ENCODE measurements around the gene STRIP1. TPM values are rescaled to one million over a fixed set of nuclear protein-coding genes. Genes with fewer than 3 reads are reported as not detected.

Gene STRIP1, protein sequence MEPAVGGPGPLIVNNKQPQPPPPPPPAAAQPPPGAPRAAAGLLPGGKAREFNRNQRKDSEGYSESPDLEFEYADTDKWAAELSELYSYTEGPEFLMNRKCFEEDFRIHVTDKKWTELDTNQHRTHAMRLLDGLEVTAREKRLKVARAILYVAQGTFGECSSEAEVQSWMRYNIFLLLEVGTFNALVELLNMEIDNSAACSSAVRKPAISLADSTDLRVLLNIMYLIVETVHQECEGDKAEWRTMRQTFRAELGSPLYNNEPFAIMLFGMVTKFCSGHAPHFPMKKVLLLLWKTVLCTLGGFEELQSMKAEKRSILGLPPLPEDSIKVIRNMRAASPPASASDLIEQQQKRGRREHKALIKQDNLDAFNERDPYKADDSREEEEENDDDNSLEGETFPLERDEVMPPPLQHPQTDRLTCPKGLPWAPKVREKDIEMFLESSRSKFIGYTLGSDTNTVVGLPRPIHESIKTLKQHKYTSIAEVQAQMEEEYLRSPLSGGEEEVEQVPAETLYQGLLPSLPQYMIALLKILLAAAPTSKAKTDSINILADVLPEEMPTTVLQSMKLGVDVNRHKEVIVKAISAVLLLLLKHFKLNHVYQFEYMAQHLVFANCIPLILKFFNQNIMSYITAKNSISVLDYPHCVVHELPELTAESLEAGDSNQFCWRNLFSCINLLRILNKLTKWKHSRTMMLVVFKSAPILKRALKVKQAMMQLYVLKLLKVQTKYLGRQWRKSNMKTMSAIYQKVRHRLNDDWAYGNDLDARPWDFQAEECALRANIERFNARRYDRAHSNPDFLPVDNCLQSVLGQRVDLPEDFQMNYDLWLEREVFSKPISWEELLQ
- total RNA-seq: 56.0 TPM

GRCh38 chr1:110034451-110035235 is at the start of gene STRIP1:
Gene STRIP1, plus strand, starts transcription at chr1:110034624. Its CDS starts 14 bp downstream, at chr1:110034638.
- peak; percentile 80 to 97 (median 95) for DNase-seq (ENCODE audit: low read depth in 2 of 3, low spot score in 2 of 3)

DNA sequence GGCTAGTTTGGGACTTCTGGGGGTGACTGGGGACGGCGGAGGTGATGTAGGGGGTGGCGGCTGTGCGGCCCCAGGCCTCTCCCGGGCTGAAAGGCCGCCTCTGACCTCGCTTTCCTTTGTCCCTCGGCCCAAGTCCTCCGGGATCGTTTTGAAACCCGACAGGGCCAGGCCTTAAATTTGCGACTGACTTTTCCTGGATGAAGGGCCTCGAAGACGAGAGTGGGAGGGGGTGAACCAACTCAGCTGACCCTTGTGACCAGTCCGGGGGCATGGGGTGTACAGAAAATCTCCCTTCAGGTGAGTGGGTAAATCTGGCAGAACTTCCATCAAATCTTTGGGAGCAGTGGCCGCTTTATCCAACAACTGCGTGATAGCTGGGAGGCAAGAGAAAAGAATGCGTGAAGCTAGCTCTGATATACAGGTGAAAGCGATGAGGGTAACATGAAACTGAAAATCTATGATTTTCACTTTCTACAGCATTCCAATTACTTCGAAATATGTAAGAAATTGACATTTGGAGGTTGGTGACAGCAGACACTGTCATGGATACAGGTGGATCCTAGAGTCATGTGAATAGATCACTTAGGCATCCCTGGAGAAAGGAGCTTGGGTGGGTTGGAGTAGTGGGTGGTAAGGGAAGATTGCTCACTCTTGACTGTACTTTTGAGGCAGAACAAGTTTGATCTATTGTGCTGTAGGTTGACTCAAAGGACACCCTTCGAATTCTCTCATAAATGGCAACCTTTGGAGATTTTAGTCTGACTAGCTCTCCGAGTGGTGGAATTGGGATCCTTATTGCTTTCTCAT is 49.0 kb upstream of the STRIP1 start:
- DNase-seq (ENCODE audit: low read depth in 2 of 3, low spot score in 2 of 3): peak in 1 of 3 donors; percentile 21

- DNase-seq (ENCODE audit: low read depth in 2 of 3, low spot score in 2 of 3): no peak
These were observed 48.4 kb upstream of the STRIP1 start for GRCh38 chr1:109986054-109986444.

DNA sequence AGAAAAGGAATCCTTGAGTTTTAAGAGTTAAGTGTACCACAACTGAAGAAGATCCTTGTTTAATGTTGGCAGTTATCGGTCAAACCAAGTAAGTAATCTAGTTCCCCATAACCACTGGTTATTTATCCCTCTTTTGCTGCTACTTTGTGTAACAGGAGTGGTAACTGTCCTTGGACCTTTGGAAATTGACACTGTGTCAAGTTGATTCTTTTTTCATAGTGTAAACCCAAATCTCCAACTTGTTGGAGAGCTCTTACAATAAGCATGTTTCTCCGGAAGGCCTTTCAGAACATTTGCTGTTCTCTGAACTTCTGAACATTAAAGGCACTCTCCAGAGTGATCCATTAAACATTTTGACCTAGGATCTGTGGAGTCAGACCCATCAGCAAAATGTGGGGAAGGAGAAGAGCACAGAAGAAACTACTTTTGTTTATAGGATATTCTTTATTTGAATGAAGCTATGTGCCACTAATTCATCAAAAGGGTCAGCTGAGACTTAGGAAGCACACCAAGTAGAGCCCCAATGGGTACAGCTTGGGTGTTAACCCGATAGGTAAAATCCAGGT is 46.0 kb upstream of the STRIP1 start:
- DNase-seq (ENCODE audit: low read depth in 2 of 3, low spot score in 2 of 3): no peak

DNA sequence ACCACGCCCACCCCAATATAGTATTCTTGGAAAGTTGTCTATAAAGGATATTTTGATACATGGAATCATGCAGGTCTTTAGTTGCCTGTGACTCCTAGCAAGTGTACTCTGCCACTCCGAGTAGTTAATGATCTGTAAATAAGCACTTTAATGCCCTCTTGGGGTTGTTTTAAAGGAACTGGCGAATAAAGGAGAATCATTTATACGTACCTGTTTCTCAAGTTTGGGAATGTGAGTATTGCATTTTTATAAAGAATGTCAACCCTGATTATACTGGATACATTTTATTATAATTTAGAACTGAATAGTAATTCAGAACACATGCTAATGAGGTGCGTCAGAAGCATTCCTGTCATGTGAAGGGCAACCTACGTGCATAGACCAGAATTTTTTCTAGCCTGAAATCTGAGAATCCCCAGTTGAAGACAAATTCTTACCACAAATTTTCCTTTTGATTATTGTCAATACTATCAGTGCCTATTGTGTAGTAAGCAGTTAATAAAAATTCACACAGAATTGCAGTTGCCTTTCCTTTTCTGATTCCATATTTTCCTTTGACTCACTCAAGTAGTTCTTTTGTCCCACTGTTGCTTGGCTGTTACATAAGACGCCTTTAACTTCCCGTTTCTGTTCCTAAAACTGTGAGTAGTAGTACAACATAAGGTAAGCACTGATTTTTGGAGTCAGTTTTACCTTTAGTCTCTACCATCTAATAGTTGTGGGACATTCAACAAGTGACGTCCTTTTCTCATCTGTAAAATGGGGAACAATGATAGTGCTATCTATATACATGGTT is 44.7 kb upstream of the STRIP1 start:
- no peak for DNase-seq (ENCODE audit: low read depth in 2 of 3, low spot score in 2 of 3)

GRCh38 chr1:109990302-109990653 is 44.1 kb upstream of the STRIP1 start:
- DNase-seq (ENCODE audit: low read depth in 2 of 3, low spot score in 2 of 3): no peak

GRCh38 chr1:109991400-109991925 is 43.0 kb upstream of the STRIP1 start:
- no peak for DNase-seq (ENCODE audit: low read depth in 2 of 3, low spot score in 2 of 3)

DNA sequence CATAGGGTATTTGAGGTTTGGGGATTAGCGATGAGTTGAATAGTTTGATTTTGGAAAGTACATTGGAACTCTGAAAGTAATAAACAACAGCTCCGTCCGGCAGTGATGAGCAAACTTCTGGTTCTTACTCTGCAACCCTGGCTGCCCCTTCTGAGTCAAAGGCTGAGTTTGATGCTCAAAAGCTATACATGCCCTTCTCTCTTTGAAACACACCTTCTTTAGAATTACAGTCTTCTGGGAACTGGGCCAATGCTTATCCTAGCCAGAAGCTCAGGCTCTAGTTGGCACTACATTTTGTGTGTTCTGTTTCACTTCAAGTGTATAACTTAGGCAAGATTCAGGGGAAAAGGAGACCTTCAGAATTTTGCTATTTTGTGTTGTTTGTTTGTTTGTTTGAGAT is 40.5 kb upstream of the STRIP1 start:
- DNase-seq (ENCODE audit: low read depth in 2 of 3, low spot score in 2 of 3): no peak

DNA sequence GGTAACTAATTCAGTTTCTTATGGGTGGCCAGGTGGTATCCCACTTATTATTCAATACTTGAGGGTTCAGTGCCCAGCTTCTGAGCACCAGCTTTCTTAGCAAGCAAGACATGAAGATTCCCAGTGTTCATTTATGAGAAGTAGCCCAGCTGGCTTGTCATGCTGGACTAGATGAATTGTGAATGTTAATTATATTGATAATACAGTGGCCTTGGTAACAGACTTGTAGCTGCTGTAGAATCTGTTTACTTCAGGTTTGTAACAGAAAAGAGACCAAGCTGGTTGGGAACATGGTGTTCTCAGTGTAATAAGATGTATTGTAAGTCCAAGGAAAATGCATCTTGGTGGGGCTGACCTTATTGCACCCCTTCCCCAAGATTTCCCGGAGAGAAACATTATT is 39.8 kb upstream of the STRIP1 start:
- DNase-seq (ENCODE audit: low read depth in 2 of 3, low spot score in 2 of 3): no peak

GRCh38 chr1:109995536-109995935 is 38.9 kb upstream of the STRIP1 start:
- DNase-seq (ENCODE audit: low read depth in 2 of 3, low spot score in 2 of 3): no peak

DNA sequence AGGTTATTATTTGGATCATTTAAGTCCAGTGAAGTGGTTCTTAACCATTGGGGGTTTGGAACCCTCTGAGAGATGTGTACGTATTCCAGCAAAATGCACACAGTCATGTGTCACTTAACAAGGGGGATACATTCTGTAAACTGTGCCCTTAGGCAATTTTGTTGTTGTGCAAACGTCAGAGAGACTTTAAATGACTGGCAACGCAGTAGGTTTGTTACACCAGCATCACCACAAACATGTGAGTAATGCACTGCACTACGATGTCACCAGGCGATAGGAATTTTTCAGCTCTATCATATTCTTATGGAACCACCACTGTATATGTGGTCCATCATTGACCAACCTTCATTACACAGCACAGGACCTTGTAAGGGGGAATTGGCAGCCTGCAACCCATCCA is 37.9 kb upstream of the STRIP1 start:
- DNase-seq (ENCODE audit: low read depth in 2 of 3, low spot score in 2 of 3): no peak

GRCh38 chr1:109997204-109997866 is 37.1 kb upstream of the STRIP1 start:
- DNase-seq (ENCODE audit: low read depth in 2 of 3, low spot score in 2 of 3): no peak

GRCh38 chr1:109997867-109998229 is 36.6 kb upstream of the STRIP1 start:
- DNase-seq (ENCODE audit: low read depth in 2 of 3, low spot score in 2 of 3): no peak

DNA sequence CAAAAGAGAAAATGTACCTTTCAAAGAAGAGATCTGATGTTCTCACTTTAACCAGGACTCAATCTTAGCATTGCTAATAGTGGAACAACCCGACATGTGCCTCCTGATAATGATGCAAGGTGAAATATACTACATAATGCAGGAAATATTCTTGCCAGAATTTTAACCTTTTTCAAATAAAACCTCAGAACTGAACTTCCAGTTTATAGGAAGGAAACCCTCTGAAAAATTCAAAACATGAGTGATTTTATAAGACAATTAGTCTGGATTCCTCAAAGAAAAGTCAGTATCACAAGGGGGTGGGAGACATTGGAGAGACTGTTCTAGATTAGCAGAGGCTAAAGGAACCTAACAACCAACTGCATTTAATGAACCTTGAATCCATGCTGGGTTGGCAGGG is 31.7 kb upstream of the STRIP1 start:
- no peak for DNase-seq (ENCODE audit: low read depth in 2 of 3, low spot score in 2 of 3)

GRCh38 chr1:110003747-110004428 is 30.5 kb upstream of the STRIP1 start:
- peak in 2 of 3 donors; percentile 30 to 42 for DNase-seq (ENCODE audit: low read depth in 2 of 3, low spot score in 2 of 3)

DNA sequence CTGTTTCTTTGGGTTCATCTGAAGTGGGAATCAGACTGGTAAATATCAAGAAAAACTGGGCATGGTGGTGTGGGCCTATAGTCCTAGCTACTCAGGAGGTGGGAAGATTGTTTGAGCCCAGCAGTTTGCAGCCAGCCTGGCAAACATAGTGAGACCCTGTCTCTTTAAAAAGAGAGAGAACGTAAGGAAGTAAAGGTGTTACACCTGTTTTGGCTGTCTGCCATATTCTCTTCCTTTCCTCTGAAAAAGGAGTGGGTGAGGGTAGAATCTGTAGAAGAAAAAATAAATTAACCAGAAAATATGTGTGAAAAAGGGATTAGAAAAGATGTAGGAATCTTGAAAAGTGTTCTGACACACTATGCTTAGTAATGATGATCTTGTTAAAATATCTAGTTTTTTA is 29.8 kb upstream of the STRIP1 start:
- no peak for DNase-seq (ENCODE audit: low read depth in 2 of 3, low spot score in 2 of 3)

GRCh38 chr1:110005971-110006370 is 28.5 kb upstream of the STRIP1 start:
- no peak for DNase-seq (ENCODE audit: low read depth in 2 of 3, low spot score in 2 of 3)

DNA sequence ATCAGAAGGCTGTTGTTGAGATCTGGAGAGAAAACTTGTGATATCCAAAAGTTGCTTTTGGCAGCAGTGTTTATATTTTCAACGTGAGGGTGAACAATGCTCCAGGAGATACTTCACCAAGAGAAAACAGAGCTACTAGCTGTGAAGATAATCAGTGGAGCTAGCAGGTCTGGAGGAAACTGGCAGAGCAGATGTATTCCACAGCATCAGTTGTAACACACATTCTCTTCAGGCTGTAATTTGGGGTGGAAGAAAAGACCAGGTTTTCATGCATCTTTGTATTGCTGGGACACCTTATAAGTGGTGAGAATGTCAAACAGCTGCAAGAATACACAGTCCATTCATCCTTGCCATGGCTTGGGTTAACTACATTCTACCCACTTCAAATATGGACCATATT is 27.9 kb upstream of the STRIP1 start:
- DNase-seq (ENCODE audit: low read depth in 2 of 3, low spot score in 2 of 3): no peak
